Natural killer cell treated with Interleukin-12 subunit alpha and Interleukin-12 subunit beta and Interleukin-15 and Interleukin-18, amount 100 ng/mL, for 72 hours (primary cell): Measurements from ENCODE around the gene CRACDL. TPM values are rescaled to one million over a fixed set of nuclear protein-coding genes. Genes with fewer than 3 reads are reported as not detected.

Experiments used
- ATAC-seq, 2 donors: fragments of 150-1000 bp; cut with Tn5 transposase in 1 of 2; sonication (Bioruptor Pico), chemical (Tn5 transposase) in 1 of 2; 2 replicates each; pipeline ENCODE4 v1.10.0; 2021
- DNase-seq: peaks from one replicate; pipeline ENCODE4 v3.0.0; 2022; ENCODE audit warnings: low spot score
- H3K27ac Mint-ChIP-seq, 2 donors: 1 replicate in 1 of 2; 2 replicates in 1 of 2; pipeline ENCODE4 v1.8.0; 2022; ENCODE audit warnings: mixed read lengths in 2 of 2, mild to moderate bottlenecking in 1 of 2, moderate library complexity in 1 of 2
- H3K27me3 Mint-ChIP-seq, 2 donors: 1 replicate in 1 of 2; 2 replicates in 1 of 2; pipeline ENCODE4 v1.8.0; 2022; ENCODE audit warnings: mixed read lengths in 2 of 2
- H3K36me3 Mint-ChIP-seq: one replicate; pipeline ENCODE4 v1.8.0; 2022; ENCODE audit warnings: mixed read lengths
- H3K4me1 Mint-ChIP-seq, 2 donors: 1 replicate in 1 of 2; 2 replicates in 1 of 2; pipeline ENCODE4 v1.8.0; 2022; ENCODE audit warnings: low read depth in 2 of 2, mixed read lengths in 2 of 2, mild to moderate bottlenecking in 1 of 2
- H3K4me3 Mint-ChIP-seq: one replicate; pipeline ENCODE4 v1.8.0; 2022; ENCODE audit warnings: mixed read lengths
- H3K9me3 Mint-ChIP-seq: 2 replicates; pipeline ENCODE4 v1.8.0; 2022; ENCODE audit warnings: mixed read lengths
- total RNA-seq, 2 donors: library from RNA; stranded (reverse); gene quantifications; one replicate each; pipeline ENCODE4 v1.2.3, GENCODE V29; 2022

CRACDL gene
- under 1 TPM in 1 of 2 donors, not detected in 1; 0.22 TPM for total RNA-seq

- ATAC-seq (peak; percentile 11 to 39), DNase-seq (no peak)
- Mint-ChIP-seq H3K27ac (no peak within 1 kb of the TSS), H3K9me3 (no peaks in the 10 kb centered on the region), H3K36me3 (no peaks in the 10 kb centered on the region), H3K4me3 (peak within 1 kb of the TSS; percentile 59), H3K27me3 (peaks cover 49 to 63% of the 10 kb centered on the region in 2 donors), H3K4me1 (peaks cover 3 to 4% of the 10 kb centered on the region in 2 donors)
These were observed at the start of gene CRACDL for GRCh38 chr2:98935777-98936352. Gene CRACDL, minus strand, starts transcription at chr2:98936225. Its CDS starts 89,425 bp downstream, at chr2:98846800.

DNA sequence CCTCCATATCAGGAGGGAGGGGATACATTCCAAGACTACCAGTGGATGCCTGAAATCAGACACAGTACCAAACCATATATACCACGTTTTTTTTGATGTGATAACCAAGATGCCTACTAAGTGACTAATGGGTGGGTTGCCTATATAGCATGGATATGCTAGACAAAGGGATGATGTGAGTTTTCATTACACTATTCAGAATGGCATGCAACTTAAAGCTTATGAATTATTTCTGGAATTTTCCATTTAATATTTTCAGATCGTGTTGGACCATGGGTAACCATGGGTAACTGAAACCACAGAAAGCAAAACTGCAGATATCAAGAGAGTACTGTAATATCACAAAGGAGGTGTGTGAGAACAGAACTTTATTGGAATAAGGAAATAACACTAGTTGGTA lies 39.6 kb upstream of the CRACDL start:
- no peak overlapping the region for H3K4me3 Mint-ChIP-seq
- no peak for DNase-seq
- H3K27ac Mint-ChIP-seq = no peak overlapping the region
- H3K27me3 Mint-ChIP-seq = peaks cover 16 to 68% of the 10 kb centered on the region in 2 donors
- peaks cover 46% of the 10 kb centered on the region for H3K36me3 Mint-ChIP-seq
- peaks cover 13% of the 10 kb centered on the region for H3K9me3 Mint-ChIP-seq
- no peak for ATAC-seq
- H3K4me1 Mint-ChIP-seq = no peaks in the 10 kb centered on the region

- peaks cover 26% of the 10 kb centered on the region for H3K9me3 Mint-ChIP-seq
- peaks cover 13 to 76% of the 10 kb centered on the region in 2 donors for H3K27me3 Mint-ChIP-seq
- peaks cover 52% of the 10 kb centered on the region for H3K36me3 Mint-ChIP-seq
- H3K27ac Mint-ChIP-seq = no peak overlapping the region
- no peak for DNase-seq
- H3K4me1 Mint-ChIP-seq = no peaks in the 10 kb centered on the region
- no peak overlapping the region for H3K4me3 Mint-ChIP-seq
- ATAC-seq = no peak
These were observed 36.6 kb upstream of the CRACDL start for GRCh38 chr2:98972582-98973167.

GRCh38 chr2:98959810-98960507 lies 23.9 kb upstream of the CRACDL start:
- no peak for ATAC-seq
- no peak overlapping the region for H3K27ac Mint-ChIP-seq
- no peak for DNase-seq
- peaks cover 11% of the 10 kb centered on the region for H3K36me3 Mint-ChIP-seq
- no peaks in the 10 kb centered on the region for H3K4me1 Mint-ChIP-seq
- peaks cover 16% of the 10 kb centered on the region for H3K9me3 Mint-ChIP-seq
- H3K4me3 Mint-ChIP-seq = no peak overlapping the region
- peaks cover 22 to 26% of the 10 kb centered on the region in 2 donors for H3K27me3 Mint-ChIP-seq

DNA sequence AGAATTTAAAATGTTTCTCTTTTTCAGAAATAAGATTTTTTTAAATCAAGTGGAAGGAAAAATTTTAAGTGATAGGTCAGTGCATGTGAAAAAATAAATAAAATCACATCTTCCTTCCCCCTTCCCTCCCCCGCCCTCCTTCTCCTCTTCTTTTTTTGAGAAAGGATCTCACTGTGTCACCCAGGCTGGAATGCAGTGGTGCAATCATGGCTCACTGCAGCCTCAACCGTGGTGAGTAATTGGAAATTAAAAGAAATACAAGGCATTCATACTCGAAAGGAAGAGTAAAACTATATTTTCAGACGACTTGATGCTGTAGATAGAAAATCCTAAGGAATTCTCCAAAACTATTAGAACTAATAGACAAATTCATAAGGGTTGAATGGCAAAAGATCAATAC lies 16.9 kb upstream of the CRACDL start:
- Mint-ChIP-seq H3K4me1 (no peaks in the 10 kb centered on the region), H3K36me3 (no peaks in the 10 kb centered on the region), H3K9me3 (no peaks in the 10 kb centered on the region), H3K27ac (no peak overlapping the region), H3K27me3 (peaks cover 22 to 36% of the 10 kb centered on the region in 2 donors), H3K4me3 (no peak overlapping the region)
- DNase-seq (no peak), ATAC-seq (no peak)

- ATAC-seq = no peak
- Mint-ChIP-seq H3K27ac (no peak overlapping the region), H3K4me3 (no peak overlapping the region), H3K4me1 (no peaks in the 10 kb centered on the region), H3K9me3 (no peaks in the 10 kb centered on the region), H3K36me3 (no peaks in the 10 kb centered on the region), H3K27me3 (peaks cover 14 to 35% of the 10 kb centered on the region in 2 donors)
- DNase-seq = no peak
These were observed 13.1 kb upstream of the CRACDL start for GRCh38 chr2:98948956-98949739.

DNA sequence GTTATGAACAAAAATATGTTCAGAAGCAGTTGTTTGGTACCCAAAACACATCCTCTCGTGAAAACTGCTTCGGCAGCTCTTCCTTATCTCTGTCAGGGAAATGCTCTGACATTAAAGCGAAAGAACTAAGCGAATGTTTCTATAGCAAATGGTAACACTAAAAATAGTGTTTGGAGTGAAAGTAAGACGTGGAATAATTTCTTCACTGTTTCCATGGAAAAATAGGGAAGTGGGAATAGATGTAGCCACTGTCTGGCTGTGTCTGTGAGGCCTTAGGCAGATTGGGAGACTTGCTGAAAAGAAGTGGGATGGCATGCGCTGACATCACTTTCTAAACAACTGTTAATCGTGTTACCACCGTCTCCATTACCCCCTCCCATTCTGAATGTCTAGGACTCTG lies 11.5 kb upstream of the CRACDL start:
- H3K27me3 Mint-ChIP-seq = peaks cover 10 to 35% of the 10 kb centered on the region in 2 donors
- no peak for ATAC-seq
- H3K27ac Mint-ChIP-seq = no peak overlapping the region

GRCh38 chr2:98946855-98947254 lies 10.8 kb upstream of the CRACDL start:
- Mint-ChIP-seq H3K36me3 (no peaks in the 10 kb centered on the region), H3K4me1 (no peaks in the 10 kb centered on the region), H3K27ac (no peak overlapping the region), H3K9me3 (no peaks in the 10 kb centered on the region), H3K27me3 (peaks cover 8 to 29% of the 10 kb centered on the region in 2 donors), H3K4me3 (no peak overlapping the region)
- DNase-seq (no peak), ATAC-seq (no peak)

More for the DNA sequence above, 11.5 kb upstream of the CRACDL start:
- Mint-ChIP-seq H3K36me3 (no peaks in the 10 kb centered on the region), H3K4me1 (no peaks in the 10 kb centered on the region), H3K4me3 (no peak overlapping the region), H3K9me3 (no peaks in the 10 kb centered on the region)
- no peak for DNase-seq

DNA sequence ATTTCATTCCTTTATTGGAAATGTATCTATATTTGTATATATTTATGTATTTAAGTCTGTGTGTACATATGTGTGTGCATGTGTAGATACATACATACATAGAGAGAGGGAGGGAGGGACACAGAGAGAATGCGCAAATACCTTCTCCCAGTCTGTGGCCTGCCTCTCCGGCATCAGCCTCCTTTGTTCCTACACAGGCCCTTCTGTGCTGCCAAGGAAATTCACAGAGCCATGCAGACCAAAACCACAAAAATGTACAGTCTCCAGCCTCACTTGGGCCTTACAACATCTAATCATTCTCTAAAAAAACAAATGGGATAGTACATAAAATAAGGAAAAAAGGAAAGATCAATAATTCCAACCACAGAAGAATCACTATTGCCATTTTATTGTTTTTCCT lies 8.8 kb upstream of the CRACDL start:
- peaks cover 8 to 26% of the 10 kb centered on the region in 2 donors for H3K27me3 Mint-ChIP-seq

DNA sequence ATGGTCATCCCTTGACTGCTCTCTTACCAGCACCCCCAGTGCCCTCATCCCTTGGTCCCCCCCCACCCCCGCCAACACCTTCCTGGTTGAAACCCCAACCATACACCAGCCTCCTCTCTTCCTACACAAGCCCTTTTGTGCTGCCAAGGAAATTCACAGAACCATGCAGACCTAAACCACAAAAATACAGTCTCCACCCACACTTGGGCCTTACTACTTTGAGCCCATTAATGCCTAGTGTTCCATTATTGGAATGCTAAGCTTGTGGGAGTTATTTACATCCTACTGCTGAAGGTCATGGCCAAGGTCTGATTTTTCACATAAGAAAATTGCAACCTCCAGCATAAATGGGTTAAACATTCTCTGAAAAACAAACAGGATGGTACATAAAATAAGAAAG lies 4.1 kb upstream of the CRACDL start:
- Mint-ChIP-seq H3K27ac (no peak overlapping the region), H3K9me3 (no peaks in the 10 kb centered on the region), H3K4me1 (peaks cover 3 to 4% of the 10 kb centered on the region in 2 donors), H3K4me3 (no peak overlapping the region), H3K36me3 (no peaks in the 10 kb centered on the region), H3K27me3 (peaks cover 29 to 35% of the 10 kb centered on the region in 2 donors)
- no peak for ATAC-seq
- no peak for DNase-seq

More for the DNA sequence above, 8.8 kb upstream of the CRACDL start:
- H3K36me3 Mint-ChIP-seq = no peaks in the 10 kb centered on the region
- no peaks in the 10 kb centered on the region for H3K9me3 Mint-ChIP-seq
- no peak for DNase-seq
- H3K4me1 Mint-ChIP-seq = no peaks in the 10 kb centered on the region
- H3K4me3 Mint-ChIP-seq = no peak overlapping the region
- no peak for ATAC-seq
- no peak overlapping the region for H3K27ac Mint-ChIP-seq

DNA sequence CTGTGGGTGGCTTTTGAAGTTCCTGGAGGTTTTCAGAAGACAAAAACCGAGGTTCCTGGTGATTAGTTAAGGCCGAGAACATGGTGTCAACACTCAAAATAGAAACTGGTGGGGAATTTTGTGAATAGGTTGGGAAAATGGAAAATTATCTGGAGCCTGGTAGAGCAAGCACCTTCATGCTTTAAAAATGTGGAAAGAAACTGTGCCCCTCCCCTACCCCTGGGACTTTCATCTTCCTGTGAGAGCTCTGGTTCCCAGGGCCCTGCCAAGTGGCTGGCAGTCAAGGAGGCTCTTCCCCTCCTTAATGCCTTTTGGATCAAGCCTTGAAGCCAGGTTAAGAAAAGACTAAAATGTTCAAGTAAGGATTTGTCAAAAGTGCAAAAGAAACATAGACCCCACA lies 1.9 kb upstream of the CRACDL start:
- peaks cover 46 to 55% of the 10 kb centered on the region in 2 donors for H3K27me3 Mint-ChIP-seq
- H3K27ac Mint-ChIP-seq = no peak overlapping the region
- ATAC-seq (no peak), DNase-seq (no peak)
- H3K4me3 Mint-ChIP-seq = peak overlapping the region; percentile 33
- H3K4me1 Mint-ChIP-seq = peaks cover 3 to 4% of the 10 kb centered on the region in 2 donors
- H3K36me3 Mint-ChIP-seq = no peaks in the 10 kb centered on the region
- H3K9me3 Mint-ChIP-seq = no peaks in the 10 kb centered on the region

DNA sequence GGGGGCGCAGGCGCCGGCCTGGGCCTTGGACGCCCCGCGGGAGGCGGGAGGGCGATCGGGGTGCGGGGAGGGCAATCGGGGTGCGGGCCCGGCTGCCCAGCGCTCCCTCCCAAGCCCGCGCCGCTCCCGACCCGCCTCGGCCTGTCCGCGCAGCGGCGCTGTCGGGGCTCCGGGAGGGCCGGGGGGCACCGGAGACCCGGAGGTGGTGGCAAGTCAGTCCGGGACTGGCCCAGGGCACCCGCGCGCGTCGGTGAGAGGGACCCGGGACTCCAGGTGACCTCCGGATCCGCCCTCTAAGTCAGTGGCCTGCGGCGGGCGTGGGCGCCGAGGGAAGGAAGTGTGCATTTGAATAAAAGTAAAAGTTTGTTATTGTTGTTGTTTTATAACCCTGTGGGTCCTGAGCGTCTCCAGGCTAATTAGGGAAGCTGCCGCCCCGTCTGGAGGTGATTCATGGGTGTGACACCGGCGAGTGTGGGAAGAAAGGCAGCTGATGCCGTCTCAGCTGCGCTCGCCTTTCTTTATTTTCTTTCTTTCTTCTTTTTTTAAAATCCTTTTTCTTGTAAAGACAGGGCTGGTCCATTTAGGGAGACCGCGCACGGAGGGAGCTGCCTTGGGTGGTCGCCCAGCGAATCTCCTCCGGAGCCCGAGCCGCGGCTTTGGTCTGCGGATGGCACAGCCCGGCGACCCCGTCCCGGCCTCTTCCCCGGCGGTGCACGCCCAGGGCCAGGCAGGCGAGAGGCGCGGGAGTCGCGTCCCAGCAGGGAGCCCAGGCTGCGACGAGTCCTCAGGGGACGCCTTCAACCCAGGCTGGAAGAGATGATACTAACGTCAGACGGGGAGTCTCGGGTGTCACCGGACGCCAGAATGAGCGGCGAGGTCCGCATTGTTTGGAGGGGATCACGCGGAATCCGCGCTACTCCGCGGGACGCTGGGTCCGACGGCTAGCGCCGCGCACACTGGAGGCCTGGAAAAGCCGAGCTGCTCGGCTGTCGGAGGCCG lies 627 bp upstream of the CRACDL start:
- Mint-ChIP-seq H3K27ac (no peak overlapping the region), H3K4me3 (peak overlapping the region; percentile 54), H3K4me1 (peaks cover 3 to 4% of the 10 kb centered on the region in 2 donors), H3K36me3 (no peaks in the 10 kb centered on the region), H3K9me3 (no peaks in the 10 kb centered on the region), H3K27me3 (peaks cover 51 to 63% of the 10 kb centered on the region in 2 donors)
- no peak for DNase-seq
- ATAC-seq = peak; percentile 24 to 46
